HuH-7 (cell line): Measurements from ENCODE around the gene OR6Y1.

ENCODE experiments used
- DNase-seq: peaks from one replicate; pipeline ENCODE4 v3.0.0; 2011; ENCODE audit warnings: low spot score

The OR6Y1 gene

DNA sequence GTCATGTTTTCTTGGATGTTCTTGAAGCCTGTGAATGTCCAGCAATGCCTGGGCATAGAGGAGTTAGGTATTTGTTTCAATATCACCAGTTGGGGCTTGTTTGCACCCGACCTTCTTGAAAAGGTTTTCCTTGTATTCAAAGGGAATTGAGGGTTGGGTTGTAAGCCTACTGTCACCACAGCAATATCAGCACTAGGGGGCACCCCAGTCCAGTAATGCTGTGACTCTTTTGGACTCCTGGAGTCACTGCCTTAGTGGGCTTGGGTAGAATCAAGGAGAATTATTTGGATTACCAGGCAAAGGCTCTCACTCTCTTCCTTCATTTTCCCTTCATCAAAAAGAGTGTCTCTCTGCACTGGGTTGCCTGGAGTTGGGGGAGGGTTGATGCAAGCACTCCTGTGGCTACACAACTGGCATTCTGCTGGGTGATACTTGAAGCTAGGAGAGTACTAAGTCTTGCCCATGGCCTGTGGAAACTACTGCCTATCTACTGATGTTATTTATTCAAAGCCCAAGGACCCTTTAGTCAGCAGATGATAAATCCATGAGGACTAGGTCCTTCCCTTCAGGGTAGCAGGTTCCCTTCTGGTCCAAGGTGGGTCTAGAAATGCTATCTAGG is 47.7 kb downstream of the OR6Y1 start:
- DNase-seq, result no peak

- no peak for DNase-seq
Observed at GRCh38 chr1:158496374-158496773, 57.8 kb downstream of the OR6Y1 start.

DNA sequence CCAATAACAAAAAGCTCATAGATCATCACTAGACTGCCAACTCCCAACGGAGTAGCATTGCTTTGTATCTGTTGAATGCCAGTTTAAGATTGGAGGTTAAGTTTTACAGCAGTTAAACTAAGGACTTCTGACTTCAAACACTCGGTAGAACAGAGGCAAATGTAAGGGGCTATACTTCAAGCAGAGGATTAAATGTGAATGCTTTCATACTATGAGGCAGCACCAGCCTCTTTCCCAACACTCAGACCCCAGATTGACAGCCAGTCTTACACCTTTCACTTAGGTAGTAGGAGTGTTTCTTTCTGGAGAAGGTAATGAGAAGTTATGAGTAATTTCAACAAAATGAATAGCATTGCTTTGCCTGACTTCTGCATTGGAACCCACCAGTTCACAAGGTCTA is 59.4 kb downstream of the OR6Y1 start:
- no peak for DNase-seq
